ENCODE results near the gene CYSTM1.

Gene CYSTM1

GRCh38 chr5:140222416-140222815, 47.4 kb downstream of the CYSTM1 start:
- ChIA-PET POLR2A (no interaction called here), CTCF (interaction anchor here (0.9 kb wide), 1 partner anchor 16 kb away, joined by 4 read pairs; no protein-coding TSS in a partner anchor)
- DNase-seq = no peak
- Histone ChIP-seq H3K9me3 (ENCODE audit: control extremely low read depth in 1 of 5, control insufficient read depth in 4 of 5, insufficient read depth in 2 of 5, low read depth in 1 of 5, low read length in 4 of 5) (no peaks in the 10 kb centered on the region), H3K4me3 (ENCODE audit: control insufficient read depth in 1 of 7, extremely low read depth in 1 of 7, insufficient read depth in 4 of 7, low read depth in 2 of 7, low read length in 6 of 7) (no peak overlapping the region), H3K27ac (ENCODE audit: insufficient read depth in 1 of 2, low read depth in 1 of 2, low read length in 2 of 2, poor library complexity in 1 of 2, severe bottlenecking in 2 of 2) (no peak overlapping the region), H3K4me1 (ENCODE audit: control extremely low read depth in 1 of 4, control insufficient read depth in 4 of 4, insufficient read depth in 4 of 4, low read length in 3 of 4) (no peaks in the 10 kb centered on the region), H3K27me3 (replicated peaks in 2 of 5; ENCODE audit: control insufficient read depth in 4 of 5, insufficient read depth in 5 of 5, low read length in 4 of 5) (peaks cover 0 to 5% (median 4%) of the 10 kb centered on the region in 5 experiments), H3K36me3 (ENCODE audit: control insufficient read depth in 4 of 4, insufficient read depth in 4 of 4, low read length in 3 of 4) (no peaks in the 10 kb centered on the region)
- no CpG with 5 or more reads among the region's 1 CpG for WGBS (ENCODE audit: insufficient coverage)

GRCh38 chr5:140223567-140223966, 48.6 kb downstream of the CYSTM1 start:
- DNase-seq = no peak
- POLR2A ChIA-PET = no interaction called here
- no peaks in the 10 kb centered on the region for H3K9me3 ChIP-seq (ENCODE audit: control extremely low read depth in 1 of 5, control insufficient read depth in 4 of 5, insufficient read depth in 2 of 5, low read depth in 1 of 5, low read length in 4 of 5)
- 100% methylated on average over 2 of the region's 3 CpGs for WGBS (ENCODE audit: insufficient coverage)
- CTCF ChIA-PET = interaction anchor here (1.1 to 1.5 kb wide), 4 partner anchors 9 to 150 kb away, joined by 3 to 5 read pairs (median 4); no protein-coding TSS in a partner anchor
- no peaks in the 10 kb centered on the region for H3K4me1 ChIP-seq (ENCODE audit: control extremely low read depth in 1 of 4, control insufficient read depth in 4 of 4, insufficient read depth in 4 of 4, low read length in 3 of 4)
- H3K36me3 ChIP-seq (ENCODE audit: control insufficient read depth in 4 of 4, insufficient read depth in 4 of 4, low read length in 3 of 4) = no peaks in the 10 kb centered on the region
- no peak overlapping the region for H3K4me3 ChIP-seq (ENCODE audit: control insufficient read depth in 1 of 7, extremely low read depth in 1 of 7, insufficient read depth in 4 of 7, low read depth in 2 of 7, low read length in 6 of 7)
- H3K27ac ChIP-seq (ENCODE audit: insufficient read depth in 1 of 2, low read depth in 1 of 2, low read length in 2 of 2, poor library complexity in 1 of 2, severe bottlenecking in 2 of 2) = no peak overlapping the region
- H3K27me3 ChIP-seq (replicated peaks in 2 of 5; ENCODE audit: control insufficient read depth in 4 of 5, insufficient read depth in 5 of 5, low read length in 4 of 5) = peaks cover 0 to 4% (median 0%) of the 10 kb centered on the region in 5 experiments

DNA sequence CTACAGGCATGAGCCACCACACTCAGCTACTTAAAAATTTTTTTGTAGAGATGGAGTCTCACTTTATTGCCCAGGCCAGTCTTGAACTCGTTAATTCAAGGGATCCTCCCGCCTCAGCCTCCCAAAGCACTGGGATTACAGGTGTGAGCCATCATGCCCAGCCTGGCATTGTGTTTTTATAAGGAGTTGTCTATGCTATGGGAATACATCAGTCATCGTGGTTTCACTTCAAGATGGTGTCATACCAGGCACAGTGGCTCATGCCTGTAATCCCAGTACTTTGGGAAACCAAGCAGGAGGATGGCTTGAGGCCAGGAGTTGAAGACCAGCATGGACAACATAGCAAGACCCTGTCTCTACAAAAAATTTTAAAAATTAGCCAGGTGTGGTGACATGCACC, 49.7 kb downstream of the CYSTM1 start:
- CTCF ChIA-PET = interaction anchor here (1.1 to 1.3 kb wide), 2 partner anchors 38 to 149 kb away, joined by 3 to 4 read pairs; no protein-coding TSS in a partner anchor

GRCh38 chr5:140225396-140225795, 50.4 kb downstream of the CYSTM1 start:
- DNase-seq = no peak
- no peaks in the 10 kb centered on the region for H3K36me3 ChIP-seq (ENCODE audit: control insufficient read depth in 4 of 4, insufficient read depth in 4 of 4, low read length in 3 of 4)
- ChIA-PET CTCF (interaction anchor here (1.1 kb wide), 1 partner anchor 39 kb away, joined by 4 read pairs; no protein-coding TSS in a partner anchor), POLR2A (no interaction called here)
- H3K27me3 ChIP-seq (replicated peaks in 2 of 5; ENCODE audit: control insufficient read depth in 4 of 5, insufficient read depth in 5 of 5, low read length in 4 of 5) = peaks cover 0 to 1% (median 0%) of the 10 kb centered on the region in 5 experiments
- H3K27ac ChIP-seq (ENCODE audit: insufficient read depth in 1 of 2, low read depth in 1 of 2, low read length in 2 of 2, poor library complexity in 1 of 2, severe bottlenecking in 2 of 2) = no peak overlapping the region
- no peaks in the 10 kb centered on the region for H3K4me1 ChIP-seq (ENCODE audit: control extremely low read depth in 1 of 4, control insufficient read depth in 4 of 4, insufficient read depth in 4 of 4, low read length in 3 of 4)
- WGBS (ENCODE audit: insufficient coverage) = 86% methylated on average over 2 of the region's 3 CpGs
- no peak overlapping the region for H3K4me3 ChIP-seq (ENCODE audit: control insufficient read depth in 1 of 7, extremely low read depth in 1 of 7, insufficient read depth in 4 of 7, low read depth in 2 of 7, low read length in 6 of 7)
- H3K9me3 ChIP-seq (ENCODE audit: control extremely low read depth in 1 of 5, control insufficient read depth in 4 of 5, insufficient read depth in 2 of 5, low read depth in 1 of 5, low read length in 4 of 5) = no peaks in the 10 kb centered on the region

More for the DNA sequence above, 49.7 kb downstream of the CYSTM1 start:
- Histone ChIP-seq H3K27me3 (replicated peaks in 2 of 5; ENCODE audit: control insufficient read depth in 4 of 5, insufficient read depth in 5 of 5, low read length in 4 of 5) (peaks cover 0 to 1% (median 0%) of the 10 kb centered on the region in 5 experiments), H3K9me3 (ENCODE audit: control extremely low read depth in 1 of 5, control insufficient read depth in 4 of 5, insufficient read depth in 2 of 5, low read depth in 1 of 5, low read length in 4 of 5) (no peaks in the 10 kb centered on the region), H3K4me1 (ENCODE audit: control extremely low read depth in 1 of 4, control insufficient read depth in 4 of 4, insufficient read depth in 4 of 4, low read length in 3 of 4) (no peaks in the 10 kb centered on the region), H3K4me3 (ENCODE audit: control insufficient read depth in 1 of 7, extremely low read depth in 1 of 7, insufficient read depth in 4 of 7, low read depth in 2 of 7, low read length in 6 of 7) (no peak overlapping the region), H3K27ac (ENCODE audit: insufficient read depth in 1 of 2, low read depth in 1 of 2, low read length in 2 of 2, poor library complexity in 1 of 2, severe bottlenecking in 2 of 2) (no peak overlapping the region), H3K36me3 (ENCODE audit: control insufficient read depth in 4 of 4, insufficient read depth in 4 of 4, low read length in 3 of 4) (no peaks in the 10 kb centered on the region)
- DNase-seq = no peak
- WGBS (ENCODE audit: insufficient coverage) = 83% methylated on average over 1 of the region's 3 CpGs
- POLR2A ChIA-PET = no interaction called here

- Histone ChIP-seq H3K4me1 (ENCODE audit: control extremely low read depth in 1 of 4, control insufficient read depth in 4 of 4, insufficient read depth in 4 of 4, low read length in 3 of 4) (no peaks in the 10 kb centered on the region), H3K27ac (ENCODE audit: insufficient read depth in 1 of 2, low read depth in 1 of 2, low read length in 2 of 2, poor library complexity in 1 of 2, severe bottlenecking in 2 of 2) (no peak overlapping the region), H3K27me3 (replicated peaks in 2 of 5; ENCODE audit: control insufficient read depth in 4 of 5, insufficient read depth in 5 of 5, low read length in 4 of 5) (no peaks in the 10 kb centered on the region), H3K9me3 (ENCODE audit: control extremely low read depth in 1 of 5, control insufficient read depth in 4 of 5, insufficient read depth in 2 of 5, low read depth in 1 of 5, low read length in 4 of 5) (no peaks in the 10 kb centered on the region), H3K36me3 (ENCODE audit: control insufficient read depth in 4 of 4, insufficient read depth in 4 of 4, low read length in 3 of 4) (no peaks in the 10 kb centered on the region), H3K4me3 (ENCODE audit: control insufficient read depth in 1 of 7, extremely low read depth in 1 of 7, insufficient read depth in 4 of 7, low read depth in 2 of 7, low read length in 6 of 7) (no peak overlapping the region)
- POLR2A ChIA-PET = no interaction called here
- 94% methylated on average over 2 of the region's 2 CpGs for WGBS (ENCODE audit: insufficient coverage)
- no peak for DNase-seq
- CTCF ChIA-PET = interaction anchor here (1.0 to 1.5 kb wide), 5 partner anchors 14 to 129 kb away, joined by 3 to 5 read pairs (median 4); partner anchors contain the start of gene HBEGF
Observed at GRCh38 chr5:140227046-140227445, 52.1 kb downstream of the CYSTM1 start.

- no peaks in the 10 kb centered on the region for H3K9me3 ChIP-seq (ENCODE audit: control extremely low read depth in 1 of 5, control insufficient read depth in 4 of 5, insufficient read depth in 2 of 5, low read depth in 1 of 5, low read length in 4 of 5)
- WGBS (ENCODE audit: insufficient coverage) = 97% methylated on average over 5 of the region's 7 CpGs
- H3K27me3 ChIP-seq (replicated peaks in 2 of 5; ENCODE audit: control insufficient read depth in 4 of 5, insufficient read depth in 5 of 5, low read length in 4 of 5) = peaks cover 0 to 2% (median 0%) of the 10 kb centered on the region in 5 experiments
- H3K4me1 ChIP-seq (ENCODE audit: control extremely low read depth in 1 of 4, control insufficient read depth in 4 of 4, insufficient read depth in 4 of 4, low read length in 3 of 4) = no peaks in the 10 kb centered on the region
- H3K4me3 ChIP-seq (ENCODE audit: control insufficient read depth in 1 of 7, extremely low read depth in 1 of 7, insufficient read depth in 4 of 7, low read depth in 2 of 7, low read length in 6 of 7) = no peak overlapping the region
- POLR2A ChIA-PET = no interaction called here
- no peaks in the 10 kb centered on the region for H3K36me3 ChIP-seq (ENCODE audit: control insufficient read depth in 4 of 4, insufficient read depth in 4 of 4, low read length in 3 of 4)
- CTCF ChIA-PET = interaction anchor here (2.9 to 3.2 kb wide), 2 partner anchors 11 to 15 kb away, joined by 12 to 19 read pairs; no protein-coding TSS in a partner anchor
- H3K27ac ChIP-seq (ENCODE audit: insufficient read depth in 1 of 2, low read depth in 1 of 2, low read length in 2 of 2, poor library complexity in 1 of 2, severe bottlenecking in 2 of 2) = no peak overlapping the region
- DNase-seq = no peak
Observed at GRCh38 chr5:140228364-140228837, 53.4 kb downstream of the CYSTM1 start.

DNA sequence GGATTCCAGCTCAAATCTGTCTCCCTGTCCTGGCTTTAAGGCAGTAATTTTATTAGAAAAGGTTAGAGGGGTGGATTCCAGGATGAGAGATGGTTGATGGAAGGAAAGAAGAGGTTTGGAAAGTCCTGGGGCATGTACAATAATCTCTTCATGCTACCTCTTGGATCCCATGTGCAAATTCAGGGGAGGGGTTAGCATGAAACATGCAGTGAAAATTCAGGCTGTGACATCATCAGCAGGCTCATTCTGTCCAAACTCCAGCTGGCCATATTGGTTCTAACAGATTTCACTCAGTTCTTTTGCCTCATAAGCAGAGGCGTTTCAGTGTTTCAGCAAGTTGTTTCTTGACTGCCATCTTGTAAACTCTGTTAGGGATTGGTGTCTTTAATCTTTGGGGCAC, 55.4 kb downstream of the CYSTM1 start:
- Histone ChIP-seq H3K4me1 (ENCODE audit: control extremely low read depth in 1 of 4, control insufficient read depth in 4 of 4, insufficient read depth in 4 of 4, low read length in 3 of 4) (no peaks in the 10 kb centered on the region), H3K27me3 (replicated peaks in 2 of 5; ENCODE audit: control insufficient read depth in 4 of 5, insufficient read depth in 5 of 5, low read length in 4 of 5) (peaks cover 0 to 2% (median 0%) of the 10 kb centered on the region in 5 experiments), H3K4me3 (ENCODE audit: control insufficient read depth in 1 of 7, extremely low read depth in 1 of 7, insufficient read depth in 4 of 7, low read depth in 2 of 7, low read length in 6 of 7) (no peak overlapping the region), H3K9me3 (ENCODE audit: control extremely low read depth in 1 of 5, control insufficient read depth in 4 of 5, insufficient read depth in 2 of 5, low read depth in 1 of 5, low read length in 4 of 5) (no peaks in the 10 kb centered on the region), H3K27ac (ENCODE audit: insufficient read depth in 1 of 2, low read depth in 1 of 2, low read length in 2 of 2, poor library complexity in 1 of 2, severe bottlenecking in 2 of 2) (no peak overlapping the region), H3K36me3 (ENCODE audit: control insufficient read depth in 4 of 4, insufficient read depth in 4 of 4, low read length in 3 of 4) (no peaks in the 10 kb centered on the region)
- CTCF ChIA-PET = interaction anchor here (1.7 to 3.2 kb wide), 3 partner anchors 9 to 121 kb away, joined by 4 to 19 read pairs (median 12); no protein-coding TSS in a partner anchor
- WGBS (ENCODE audit: insufficient coverage) = 100% methylated on average over 1 of the region's 1 CpG
- POLR2A ChIA-PET = no interaction called here
- DNase-seq = no peak

Data from common myeloid progenitor, CD34-positive (primary cell).